H1 (cell line): ENCODE data around the gene TCF25.

Experiments
- BRCA1 ChIP-seq: IDR thresholded peaks from 2 replicates; pipeline ENCODE4 v1.6.1; 2012; ENCODE audit warnings: low read depth, low read length, improper control_type of control experiment
- EP300 ChIP-seq, 2 experiments: IDR thresholded peaks; 1 replicate in 1 of 2; 2 replicates in 1 of 2; pipeline ENCODE4 v1.6.1; 2011 to 2012; ENCODE audit warnings: low read depth in 2 of 2, low read length in 2 of 2, mild to moderate bottlenecking in 2 of 2, borderline replicate concordance in 1 of 2, inconsistent platforms in 1 of 2, moderate library complexity in 1 of 2
- EZH2 ChIP-seq: fragments of 200-600 bp; sonication (generic); IDR thresholded peaks from 2 replicates; pipeline ENCODE4 v1.7.1; 2012; ENCODE audit warnings: low read depth, mild to moderate bottlenecking, moderate library complexity, low read length, inconsistent platforms; ENCODE audit not compliant: severe bottlenecking
- POLR2A ChIP-seq, 2 experiments: IDR thresholded peaks; 1 replicate in 1 of 2; 2 replicates in 1 of 2; pipeline ENCODE4 v1.6.1; 2011; ENCODE audit warnings: low read depth in 2 of 2, low read length in 2 of 2, mild to moderate bottlenecking in 2 of 2; ENCODE audit errors: control extremely low read depth in 1 of 2
- RAD21 ChIP-seq, 2 experiments: IDR thresholded peaks in 1 of 2; conservative IDR thresholded peaks in 1 of 2; 2 replicates each; pipeline ENCODE4 v1.6.1; 2011; ENCODE audit warnings: low read depth in 2 of 2, low read length in 2 of 2, improper control_type of control experiment in 1 of 2, inconsistent platforms in 1 of 2, mild to moderate bottlenecking in 1 of 2, moderate library complexity in 1 of 2
- RFX5 ChIP-seq: IDR thresholded peaks from 2 replicates; pipeline ENCODE4 v1.6.1; 2011; ENCODE audit warnings: low read depth, low read length, improper control_type of control experiment, borderline replicate concordance
- RNF2 ChIP-seq: fragments of 200-900, 300-1000 bp; sonication (generic); IDR thresholded peaks from 2 replicates; pipeline ENCODE4 v1.7.1; 2016; ENCODE audit warnings: borderline replicate concordance, low read depth, mild to moderate bottlenecking, antibody characterized with exemption, low read length; ENCODE audit not compliant: poor library complexity, severe bottlenecking; ENCODE audit errors: missing control alignments
- SIN3A ChIP-seq, 2 experiments: IDR thresholded peaks in 1 of 2; conservative IDR thresholded peaks in 1 of 2; 2 replicates each; pipeline ENCODE4 v1.6.1; 2011 to 2012; ENCODE audit warnings: low read length in 2 of 2, improper control_type of control experiment in 1 of 2, low read depth in 1 of 2, mild to moderate bottlenecking in 1 of 2
- SP1 ChIP-seq: IDR thresholded peaks from 2 replicates; pipeline ENCODE4 v1.6.1; 2011; ENCODE audit warnings: low read depth, low read length
- TF ChIP-seq, protein P1 (sequence below), 3 experiments: IDR thresholded peaks; 1 replicate in 2 of 3; 2 replicates in 1 of 3; pipeline versions ENCODE4 v1.5.1 to v1.6.1; 2011; ENCODE audit warnings: low read length in 3 of 3, mild to moderate bottlenecking in 3 of 3, inconsistent platforms in 2 of 3, low read depth in 1 of 3, moderate library complexity in 1 of 3; ENCODE audit not compliant: insufficient read depth in 1 of 3; ENCODE audit errors: control extremely low read depth in 1 of 3
- TF ChIP-seq, protein P2 (sequence below): IDR thresholded peaks from 2 replicates; pipeline ENCODE4 v1.6.1; 2012; ENCODE audit warnings: low read length, inconsistent platforms

DNA sequence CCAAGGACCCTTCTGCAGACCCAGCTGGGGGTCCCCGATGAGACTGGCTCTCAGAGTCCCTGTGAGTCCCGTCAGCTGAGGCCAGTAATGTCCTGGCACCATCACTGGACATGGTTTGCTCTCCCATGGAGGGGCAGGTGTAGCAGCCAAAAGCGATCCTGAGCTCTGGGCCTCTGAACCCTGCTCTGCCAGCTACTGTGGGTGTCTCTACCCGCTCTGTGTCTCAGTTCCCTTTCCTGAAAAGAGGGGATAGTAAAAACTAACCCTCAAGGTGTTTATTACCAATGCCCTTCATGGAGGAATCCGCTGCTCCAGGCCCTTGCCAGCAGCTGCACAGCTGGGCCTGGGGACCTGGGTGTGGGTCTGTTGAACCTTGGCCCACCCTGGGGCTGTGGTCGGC is 58.6 kb downstream of the TCF25 start:
- TF ChIP-seq, protein P1, sequence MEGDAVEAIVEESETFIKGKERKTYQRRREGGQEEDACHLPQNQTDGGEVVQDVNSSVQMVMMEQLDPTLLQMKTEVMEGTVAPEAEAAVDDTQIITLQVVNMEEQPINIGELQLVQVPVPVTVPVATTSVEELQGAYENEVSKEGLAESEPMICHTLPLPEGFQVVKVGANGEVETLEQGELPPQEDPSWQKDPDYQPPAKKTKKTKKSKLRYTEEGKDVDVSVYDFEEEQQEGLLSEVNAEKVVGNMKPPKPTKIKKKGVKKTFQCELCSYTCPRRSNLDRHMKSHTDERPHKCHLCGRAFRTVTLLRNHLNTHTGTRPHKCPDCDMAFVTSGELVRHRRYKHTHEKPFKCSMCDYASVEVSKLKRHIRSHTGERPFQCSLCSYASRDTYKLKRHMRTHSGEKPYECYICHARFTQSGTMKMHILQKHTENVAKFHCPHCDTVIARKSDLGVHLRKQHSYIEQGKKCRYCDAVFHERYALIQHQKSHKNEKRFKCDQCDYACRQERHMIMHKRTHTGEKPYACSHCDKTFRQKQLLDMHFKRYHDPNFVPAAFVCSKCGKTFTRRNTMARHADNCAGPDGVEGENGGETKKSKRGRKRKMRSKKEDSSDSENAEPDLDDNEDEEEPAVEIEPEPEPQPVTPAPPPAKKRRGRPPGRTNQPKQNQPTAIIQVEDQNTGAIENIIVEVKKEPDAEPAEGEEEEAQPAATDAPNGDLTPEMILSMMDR (IDR thresholded peaks at IDR 0.05; ENCODE audit: control extremely low read depth in 1 of 3, insufficient read depth in 1 of 3, low read depth in 1 of 3, low read length in 3 of 3), result no peak
- no peak for TF ChIP-seq RAD21 (IDR thresholded peaks at IDR 0.05 in 1 of 2, conservative IDR thresholded peaks at IDR 0.05 in 1 of 2; ENCODE audit: low read depth in 2 of 2, low read length in 2 of 2)
- no peak for TF ChIP-seq SP1
- no peak for TF ChIP-seq EZH2
- TF ChIP-seq SIN3A (conservative IDR thresholded peaks at IDR 0.05 in 1 of 2, IDR thresholded peaks at IDR 0.05 in 1 of 2; ENCODE audit: low read depth in 1 of 2, low read length in 2 of 2), result no peak
- no peak for TF ChIP-seq POLR2A (IDR thresholded peaks at IDR 0.05; ENCODE audit: control extremely low read depth in 1 of 2, low read depth in 2 of 2, low read length in 2 of 2)
- TF ChIP-seq EP300 (IDR thresholded peaks at IDR 0.05; ENCODE audit: borderline replicate concordance in 1 of 2, low read depth in 2 of 2, low read length in 2 of 2), result no peak
- no peak for TF ChIP-seq BRCA1
- TF ChIP-seq RFX5, result no peak
- TF ChIP-seq RNF2, result no peak
- TF ChIP-seq, protein P2, sequence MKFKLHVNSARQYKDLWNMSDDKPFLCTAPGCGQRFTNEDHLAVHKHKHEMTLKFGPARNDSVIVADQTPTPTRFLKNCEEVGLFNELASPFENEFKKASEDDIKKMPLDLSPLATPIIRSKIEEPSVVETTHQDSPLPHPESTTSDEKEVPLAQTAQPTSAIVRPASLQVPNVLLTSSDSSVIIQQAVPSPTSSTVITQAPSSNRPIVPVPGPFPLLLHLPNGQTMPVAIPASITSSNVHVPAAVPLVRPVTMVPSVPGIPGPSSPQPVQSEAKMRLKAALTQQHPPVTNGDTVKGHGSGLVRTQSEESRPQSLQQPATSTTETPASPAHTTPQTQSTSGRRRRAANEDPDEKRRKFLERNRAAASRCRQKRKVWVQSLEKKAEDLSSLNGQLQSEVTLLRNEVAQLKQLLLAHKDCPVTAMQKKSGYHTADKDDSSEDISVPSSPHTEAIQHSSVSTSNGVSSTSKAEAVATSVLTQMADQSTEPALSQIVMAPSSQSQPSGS, result no peak
